Stimulated activated CD4-positive, alpha-beta T cell treated with anti-CD3 and anti-CD28 coated beads, Interleukin-15, amount 100 ng/mL, for 1 hour (primary cell): ENCODE measurements around the gene KCNJ16.

Experiments used
- DNase-seq, 2 donors: peaks; one replicate each; pipeline ENCODE4 v3.0.0-alpha.2; 2020; ENCODE audit warnings: low read depth in 1 of 2, low spot score in 1 of 2

The KCNJ16 gene

GRCh38 chr17:70095455-70095854 lies 20.4 kb downstream of the KCNJ16 start:
- DNase-seq: no peak

- DNase-seq: no peak
Measured at GRCh38 chr17:70096861-70097260, 21.8 kb downstream of the KCNJ16 start.

GRCh38 chr17:70098030-70098429 lies 23.0 kb downstream of the KCNJ16 start:
- DNase-seq: no peak

- no peak for DNase-seq
Measured at GRCh38 chr17:70099294-70099693, 24.3 kb downstream of the KCNJ16 start.

- DNase-seq: no peak
Measured at GRCh38 chr17:70099884-70100283, 24.9 kb downstream of the KCNJ16 start.

- DNase-seq: no peak
Measured at GRCh38 chr17:70100983-70101382, 26.0 kb downstream of the KCNJ16 start.

GRCh38 chr17:70102531-70102930 lies 27.5 kb downstream of the KCNJ16 start:
- DNase-seq: no peak

GRCh38 chr17:70104791-70105523 lies 29.9 kb downstream of the KCNJ16 start:
- DNase-seq: no peak

- no peak for DNase-seq
Measured at GRCh38 chr17:70105641-70106040, 30.6 kb downstream of the KCNJ16 start.

GRCh38 chr17:70106551-70106950 lies 31.5 kb downstream of the KCNJ16 start:
- no peak for DNase-seq

GRCh38 chr17:70107441-70107840 lies 32.4 kb downstream of the KCNJ16 start:
- DNase-seq: no peak

GRCh38 chr17:70107904-70108565 lies 33.0 kb downstream of the KCNJ16 start:
- DNase-seq: no peak

- DNase-seq: no peak
Measured at GRCh38 chr17:70109497-70109896, 34.5 kb downstream of the KCNJ16 start.

- DNase-seq: no peak
Measured at GRCh38 chr17:70110443-70110880, 35.4 kb downstream of the KCNJ16 start.

- no peak for DNase-seq
Measured at GRCh38 chr17:70111201-70111600, 36.2 kb downstream of the KCNJ16 start.

GRCh38 chr17:70114405-70114804 lies 39.4 kb downstream of the KCNJ16 start:
- DNase-seq: no peak

- DNase-seq: no peak
Measured at GRCh38 chr17:70115126-70115525, 40.1 kb downstream of the KCNJ16 start.

GRCh38 chr17:70116919-70117318 lies 41.9 kb downstream of the KCNJ16 start:
- DNase-seq: no peak

- no peak for DNase-seq
Measured at GRCh38 chr17:70119545-70119944, 44.5 kb downstream of the KCNJ16 start.

GRCh38 chr17:70119983-70120382 lies 45.0 kb downstream of the KCNJ16 start:
- DNase-seq: no peak

GRCh38 chr17:70120425-70120824 lies 45.4 kb downstream of the KCNJ16 start:
- no peak for DNase-seq

GRCh38 chr17:70121126-70121525 lies 46.1 kb downstream of the KCNJ16 start:
- no peak for DNase-seq

GRCh38 chr17:70123193-70123592 lies 48.2 kb downstream of the KCNJ16 start:
- DNase-seq: no peak
